Heart left ventricle (tissue), 13 donors: ENCODE data around the gene NIPA2.

ENCODE experiments used
- POLR2A ChIP-seq, 2 donors: fragments of 450-650 bp; IDR thresholded peaks; one replicate each; pipeline ENCODE4 v1.6.1; 2017; ENCODE audit warnings: antibody characterized with exemption in 2 of 2, mild to moderate bottlenecking in 2 of 2, moderate library complexity in 2 of 2
- TF ChIP-seq, protein P1 (sequence below), 12 donors: fragments of 200-600 bp; sonication (generic) in 4 of 12; IDR thresholded peaks; one replicate each; pipeline versions ENCODE4 v1.5.0 to v1.8.0; 2018 to 2022; ENCODE audit warnings: antibody characterized with exemption in 12 of 12, mild to moderate bottlenecking in 5 of 12
- donor health status: ischemic (EF 13 %, LVEDD 7.1; RV severe dilation, severe dysfunction).
- donor health status: DM: no; HTN: yes; CAD: no.
- donor health status: DM: no; HTN: no; CAD: no.
- donor health status: ischemic (EF 25% LVEDD 6.9; RV normal size, moderate dysfunction).
- donor health status: ischemic (EF 25% LVEDD 5.7; RV mildly dilated, moderate dysfunction).
- donor health status: ischemic (EF 35%, LVEDD 5.7; RV mildly dilated, moderate dysfunction).
- donor health status: nonischemic (EF 11% LVEDD 7.7; RV severe dilation, severe dysfunction).
- donor health status: DM: yes; HTN: yes; CAD: no.
- donor health status: PGD.
- donor health status: ischemic (EF 29% LVEDD 5.4; RV normal size, mild dysfunction).
- donor health status: nonischemic (EF 23%, LVEDD 6.1; RV moderate dilation, normal function).

DNA sequence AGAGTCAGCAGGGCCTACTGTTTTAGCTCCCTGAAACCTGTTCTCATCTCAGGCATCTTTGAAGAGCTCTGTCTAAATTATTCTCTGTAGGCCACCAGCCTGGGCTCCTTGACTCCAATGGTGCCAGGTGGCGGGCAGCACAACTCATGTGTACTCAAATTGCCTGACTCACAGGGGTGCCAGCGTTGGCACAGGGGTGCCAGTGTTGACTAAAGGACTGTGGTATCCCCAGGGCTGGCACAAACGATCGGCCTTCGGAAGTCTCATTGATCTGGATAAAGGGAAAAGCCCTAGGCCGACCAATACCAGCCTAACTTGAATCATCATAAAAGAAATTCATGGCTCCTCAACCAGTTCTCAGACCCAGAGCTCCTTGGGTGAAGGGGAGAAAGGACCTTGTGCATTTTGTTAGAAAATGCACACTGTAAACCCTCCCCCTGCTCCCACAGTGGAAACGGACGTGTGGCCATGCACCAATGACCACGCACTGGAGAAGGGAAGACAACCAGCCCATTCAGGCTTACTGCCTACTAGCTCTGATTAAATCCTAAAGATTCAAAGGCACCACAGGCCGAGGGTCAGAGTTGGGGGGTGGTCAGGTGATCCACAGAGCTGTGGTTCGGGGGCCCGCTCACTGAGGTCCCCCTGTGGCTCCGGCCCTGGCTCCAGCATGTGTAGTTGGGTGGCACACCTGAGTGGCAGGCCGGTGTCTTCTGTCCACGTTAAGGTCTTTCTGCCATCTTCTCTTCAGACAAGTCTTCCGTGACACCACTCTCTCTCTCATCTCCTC, 68.9 kb downstream of the NIPA2 start:
- TF ChIP-seq, protein P1, sequence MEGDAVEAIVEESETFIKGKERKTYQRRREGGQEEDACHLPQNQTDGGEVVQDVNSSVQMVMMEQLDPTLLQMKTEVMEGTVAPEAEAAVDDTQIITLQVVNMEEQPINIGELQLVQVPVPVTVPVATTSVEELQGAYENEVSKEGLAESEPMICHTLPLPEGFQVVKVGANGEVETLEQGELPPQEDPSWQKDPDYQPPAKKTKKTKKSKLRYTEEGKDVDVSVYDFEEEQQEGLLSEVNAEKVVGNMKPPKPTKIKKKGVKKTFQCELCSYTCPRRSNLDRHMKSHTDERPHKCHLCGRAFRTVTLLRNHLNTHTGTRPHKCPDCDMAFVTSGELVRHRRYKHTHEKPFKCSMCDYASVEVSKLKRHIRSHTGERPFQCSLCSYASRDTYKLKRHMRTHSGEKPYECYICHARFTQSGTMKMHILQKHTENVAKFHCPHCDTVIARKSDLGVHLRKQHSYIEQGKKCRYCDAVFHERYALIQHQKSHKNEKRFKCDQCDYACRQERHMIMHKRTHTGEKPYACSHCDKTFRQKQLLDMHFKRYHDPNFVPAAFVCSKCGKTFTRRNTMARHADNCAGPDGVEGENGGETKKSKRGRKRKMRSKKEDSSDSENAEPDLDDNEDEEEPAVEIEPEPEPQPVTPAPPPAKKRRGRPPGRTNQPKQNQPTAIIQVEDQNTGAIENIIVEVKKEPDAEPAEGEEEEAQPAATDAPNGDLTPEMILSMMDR (IDR thresholded peaks at IDR 0.05) = no peak
- TF ChIP-seq POLR2A (IDR thresholded peaks at IDR 0.05) = no peak
